ENCODE data around the gene VEGFB. TPM values are rescaled to one million over a fixed set of nuclear protein-coding genes. Genes with fewer than 3 reads are reported as not detected.
A peak's percentile ranks its signal among the peaks of the same experiment; 100 is the strongest.

Gene VEGFB
- total RNA-seq, 1 donor from 2014 or later = 150 TPM

DNA sequence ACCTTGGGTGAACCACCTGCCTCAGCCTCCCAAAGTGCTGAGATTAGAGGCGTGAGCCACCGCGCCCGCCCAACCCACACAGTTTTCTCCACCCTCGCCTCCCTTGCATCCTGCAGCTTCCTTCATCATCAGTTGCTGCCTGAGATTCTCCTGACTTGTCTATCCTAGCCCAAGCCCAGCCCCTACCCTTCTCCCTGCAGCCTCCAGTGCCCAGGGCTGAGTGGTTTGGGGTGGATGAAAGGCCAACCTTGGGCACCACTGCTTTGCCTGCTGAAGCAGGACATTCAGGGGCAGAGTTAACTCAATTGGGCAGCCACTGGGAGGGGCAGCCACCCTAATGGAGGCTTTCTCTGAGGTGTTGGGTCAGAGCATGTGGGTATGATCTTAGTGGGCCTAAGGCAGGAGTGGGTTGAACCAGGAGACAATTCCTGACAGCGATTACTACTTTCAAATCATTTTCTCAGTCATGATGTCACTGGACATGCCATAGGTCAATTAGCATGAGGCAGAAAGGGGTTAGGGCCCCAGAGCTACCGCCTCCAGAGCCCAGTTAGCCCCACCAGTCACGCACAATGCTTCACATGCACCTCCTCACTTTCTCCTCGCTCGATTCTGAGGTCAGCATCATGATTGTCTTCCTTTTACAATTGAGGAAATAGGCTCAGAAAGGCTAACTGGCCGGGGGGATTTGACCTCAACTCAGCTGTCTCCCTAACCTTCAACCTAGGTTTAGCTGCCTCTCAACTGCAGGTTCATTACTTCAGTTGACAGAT is 5.5 kb downstream of the VEGFB start:
- ATAC-seq = no peak
- Histone ChIP-seq H3K27ac (peak overlapping the region; percentile 99), H3K36me3 (peaks cover 36% of the 10 kb centered on the region), H3K4me3 (peak overlapping the region; percentile 77), H3K27me3 (ENCODE audit: low read depth) (no peaks in the 10 kb centered on the region), H3K9me3 (no peaks in the 10 kb centered on the region), H3K4me1 (peaks cover 57% of the 10 kb centered on the region)
- no peak for DNase-seq
- intact Hi-C loops (cut with DNase I) = no loop called here
- TF ChIP-seq, protein P1, sequence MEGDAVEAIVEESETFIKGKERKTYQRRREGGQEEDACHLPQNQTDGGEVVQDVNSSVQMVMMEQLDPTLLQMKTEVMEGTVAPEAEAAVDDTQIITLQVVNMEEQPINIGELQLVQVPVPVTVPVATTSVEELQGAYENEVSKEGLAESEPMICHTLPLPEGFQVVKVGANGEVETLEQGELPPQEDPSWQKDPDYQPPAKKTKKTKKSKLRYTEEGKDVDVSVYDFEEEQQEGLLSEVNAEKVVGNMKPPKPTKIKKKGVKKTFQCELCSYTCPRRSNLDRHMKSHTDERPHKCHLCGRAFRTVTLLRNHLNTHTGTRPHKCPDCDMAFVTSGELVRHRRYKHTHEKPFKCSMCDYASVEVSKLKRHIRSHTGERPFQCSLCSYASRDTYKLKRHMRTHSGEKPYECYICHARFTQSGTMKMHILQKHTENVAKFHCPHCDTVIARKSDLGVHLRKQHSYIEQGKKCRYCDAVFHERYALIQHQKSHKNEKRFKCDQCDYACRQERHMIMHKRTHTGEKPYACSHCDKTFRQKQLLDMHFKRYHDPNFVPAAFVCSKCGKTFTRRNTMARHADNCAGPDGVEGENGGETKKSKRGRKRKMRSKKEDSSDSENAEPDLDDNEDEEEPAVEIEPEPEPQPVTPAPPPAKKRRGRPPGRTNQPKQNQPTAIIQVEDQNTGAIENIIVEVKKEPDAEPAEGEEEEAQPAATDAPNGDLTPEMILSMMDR (IDR thresholded peaks at IDR 0.05) = no peak

DNA sequence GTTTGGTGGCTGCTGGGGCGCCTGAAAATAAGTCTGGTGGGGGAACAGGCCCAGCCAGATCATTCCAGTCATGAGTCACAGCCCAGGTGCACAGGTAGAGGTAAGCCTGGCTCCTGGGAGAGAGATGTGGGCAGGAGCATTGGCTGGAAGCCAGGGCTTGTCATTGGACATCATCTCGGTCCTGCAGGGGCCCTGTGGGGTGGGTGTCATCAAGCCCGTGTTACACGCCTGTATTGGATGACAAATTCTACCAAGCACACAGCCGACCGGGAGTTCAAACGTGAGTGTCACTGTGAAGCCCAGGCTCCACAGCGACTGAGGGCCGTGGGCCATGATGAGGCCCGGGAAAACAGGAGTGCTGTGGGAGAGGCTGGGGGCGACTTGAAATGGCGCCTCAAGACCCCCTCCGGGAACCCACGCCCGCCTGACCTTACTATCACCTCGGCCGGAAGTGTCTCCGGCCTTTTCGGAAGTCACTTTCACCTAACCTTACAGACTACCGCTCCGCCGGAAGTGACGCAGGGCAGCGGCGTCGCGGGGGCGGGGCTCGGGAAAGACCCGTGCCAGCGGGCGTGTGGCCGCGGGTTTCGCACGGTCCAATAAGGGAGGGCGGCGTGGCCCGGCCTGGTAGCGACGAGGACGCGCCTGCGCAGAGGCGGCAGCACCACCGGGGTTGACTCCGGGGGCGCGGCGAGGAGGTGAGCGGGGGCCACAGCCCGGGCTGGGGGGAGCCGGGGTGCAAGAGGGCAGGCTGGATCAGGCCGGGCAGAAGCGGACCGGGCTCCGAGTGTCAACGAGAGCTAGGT is 6.3 kb downstream of the VEGFB start, which contains the start of gene FKBP2:
TSS of gene FKBP2 (plus strand) at position 661 of the 806 bp plus-strand sequence. CDS start 1,293 bp downstream, outside the sequence.
- Histone ChIP-seq H3K9me3 (no peaks in the 10 kb centered on the region), H3K36me3 (peaks cover 36% of the 10 kb centered on the region), H3K4me1 (peaks cover 57% of the 10 kb centered on the region), H3K4me3 (peak within 1 kb of the TSS; percentile 77), H3K27ac (peak within 1 kb of the TSS; percentile 99), H3K27me3 (ENCODE audit: low read depth) (no peaks in the 10 kb centered on the region)
- intact Hi-C loops (cut with DNase I) = no loop called here
- TF ChIP-seq, protein P1 (IDR thresholded peaks at IDR 0.05) = no peak
- ATAC-seq (peak; percentile 86 to 90), DNase-seq (peak; percentile 98)

DNA sequence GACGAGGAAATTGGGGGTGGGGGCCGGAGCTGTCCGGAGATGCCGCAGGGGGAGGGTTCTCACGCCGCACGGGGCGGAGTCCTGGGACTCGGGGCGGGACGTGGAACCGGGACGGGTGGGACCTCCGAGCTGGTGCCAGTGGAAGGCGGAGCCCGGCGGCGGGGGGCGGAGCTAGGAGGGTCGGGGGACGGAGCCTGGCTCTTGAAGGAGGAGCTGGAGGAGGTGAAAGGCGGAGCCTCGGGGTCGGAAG is 6.8 kb downstream of the VEGFB start:
- Histone ChIP-seq H3K27me3 (ENCODE audit: low read depth) (no peaks in the 10 kb centered on the region), H3K4me3 (peak overlapping the region; percentile 77), H3K4me1 (peaks cover 59% of the 10 kb centered on the region), H3K27ac (peak overlapping the region; percentile 99), H3K36me3 (peaks cover 36% of the 10 kb centered on the region), H3K9me3 (no peaks in the 10 kb centered on the region)
- ATAC-seq (peak; percentile 90 to 94), DNase-seq (peak; percentile 100)
- intact Hi-C loops (cut with DNase I) = no loop called here
- TF ChIP-seq, protein P1 (IDR thresholded peaks at IDR 0.05) = no peak

DNA sequence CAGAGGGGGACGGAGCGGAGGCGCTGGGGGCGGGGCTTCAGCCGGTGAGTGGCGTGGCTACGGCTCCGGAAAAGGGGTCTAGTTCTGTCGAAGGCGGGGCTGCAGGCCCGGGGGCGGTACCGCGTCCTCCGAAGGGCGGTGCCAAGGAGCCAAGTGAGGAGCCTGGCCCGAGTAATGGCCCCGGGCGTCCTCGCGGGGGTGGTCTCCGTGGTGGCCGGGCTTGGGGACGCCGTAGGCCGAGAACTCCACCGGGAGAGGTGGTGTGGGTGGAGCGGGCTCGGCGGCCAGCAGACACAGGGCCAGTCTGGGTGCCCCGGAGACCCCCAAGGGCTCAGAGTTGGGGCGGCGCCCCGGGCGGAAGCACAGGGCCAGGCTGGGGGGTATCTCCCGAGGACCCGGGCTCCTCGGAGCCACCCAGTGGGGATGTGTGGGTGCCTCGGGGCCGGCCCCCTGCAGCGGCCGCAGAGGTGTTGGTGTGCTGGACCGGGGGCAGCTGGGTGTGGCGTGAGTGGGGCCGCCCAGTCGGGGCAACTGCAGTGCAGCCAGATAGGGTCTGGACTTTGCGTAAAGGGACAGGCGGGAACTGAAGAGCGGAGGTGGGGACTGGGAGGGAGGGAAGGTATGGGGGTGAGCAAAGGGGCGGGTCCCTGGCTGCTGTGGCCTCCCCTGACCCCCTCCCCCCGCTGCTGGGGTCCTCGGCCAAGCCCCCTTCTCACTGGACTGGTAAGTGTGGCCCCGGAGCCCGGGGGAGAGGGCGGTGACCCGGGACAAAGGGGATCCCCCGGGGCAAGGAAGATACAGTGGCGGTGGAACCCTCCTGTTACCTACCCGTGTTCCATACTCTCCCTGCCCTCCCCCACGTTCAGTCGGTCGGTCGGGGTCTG is 7.3 kb downstream of the VEGFB start:
- TF ChIP-seq, protein P1 (IDR thresholded peaks at IDR 0.05) = peak; percentile 18
- Histone ChIP-seq H3K27ac (peak overlapping the region; percentile 99), H3K9me3 (no peaks in the 10 kb centered on the region), H3K27me3 (ENCODE audit: low read depth) (no peaks in the 10 kb centered on the region), H3K4me3 (peak overlapping the region; percentile 77), H3K4me1 (peaks cover 59% of the 10 kb centered on the region), H3K36me3 (peaks cover 36% of the 10 kb centered on the region)
- ATAC-seq (peak; percentile 0 to 5), DNase-seq (no peak)
- intact Hi-C loops (cut with DNase I) = no loop called here

DNA sequence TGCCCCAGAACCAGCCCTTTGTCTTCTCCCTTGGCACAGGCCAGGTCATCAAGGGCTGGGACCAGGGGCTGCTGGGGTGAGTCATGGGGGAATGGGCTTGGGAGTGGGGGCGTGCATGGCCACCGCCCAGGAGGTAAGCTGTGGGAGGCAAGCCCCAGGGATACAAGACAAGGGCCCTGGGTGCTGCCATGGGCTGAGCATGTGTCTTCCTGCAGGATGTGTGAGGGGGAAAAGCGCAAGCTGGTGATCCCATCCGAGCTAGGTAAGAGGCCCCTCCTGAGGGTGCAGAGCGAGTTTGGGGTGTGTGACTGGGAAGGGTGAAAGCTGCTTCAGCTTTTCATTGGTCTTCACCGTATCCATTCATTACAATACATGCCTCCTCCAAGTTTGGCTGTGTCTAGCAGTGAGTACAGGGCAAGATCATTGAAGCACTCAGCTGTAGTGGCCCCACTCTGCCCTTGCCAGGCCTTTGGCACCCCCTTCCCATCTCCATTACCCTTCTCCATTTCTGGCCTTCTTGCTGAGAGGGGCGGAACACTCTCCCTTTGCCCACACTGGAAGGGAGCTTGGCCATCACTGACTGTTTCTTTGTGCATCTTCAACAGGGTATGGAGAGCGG is 9.0 kb downstream of the VEGFB start:
- TF ChIP-seq, protein P1 (IDR thresholded peaks at IDR 0.05) = no peak
- intact Hi-C loops (cut with DNase I) = no loop called here
- DNase-seq = no peak
- H3K36me3 ChIP-seq = peaks cover 24% of the 10 kb centered on the region
- ATAC-seq = no peak
- H3K4me3 ChIP-seq = no peak overlapping the region
- no peaks in the 10 kb centered on the region for H3K27me3 ChIP-seq (ENCODE audit: low read depth)
- H3K9me3 ChIP-seq = no peaks in the 10 kb centered on the region
- no peak overlapping the region for H3K27ac ChIP-seq
- H3K4me1 ChIP-seq = peaks cover 58% of the 10 kb centered on the region
